A549 treated with dexamethasone at 1 μM for 4 hours (cell line): ENCODE measurements around the gene AGAP4. TPM values are rescaled to one million over a fixed set of nuclear protein-coding genes. Genes with fewer than 3 reads are reported as not detected.

Source experiments
- total RNA-seq: library from RNA; stranded (reverse); fragments of 200-300 nt; extraction: Qiagen RNA extraction; gene quantifications from 5 replicates; pipeline ENCODE4 v1.2.3, GENCODE V29; 2022

Gene AGAP4
- total RNA-seq = 4.7 to 8.8 TPM (median 7.0 TPM) in 5 replicates

DNA sequence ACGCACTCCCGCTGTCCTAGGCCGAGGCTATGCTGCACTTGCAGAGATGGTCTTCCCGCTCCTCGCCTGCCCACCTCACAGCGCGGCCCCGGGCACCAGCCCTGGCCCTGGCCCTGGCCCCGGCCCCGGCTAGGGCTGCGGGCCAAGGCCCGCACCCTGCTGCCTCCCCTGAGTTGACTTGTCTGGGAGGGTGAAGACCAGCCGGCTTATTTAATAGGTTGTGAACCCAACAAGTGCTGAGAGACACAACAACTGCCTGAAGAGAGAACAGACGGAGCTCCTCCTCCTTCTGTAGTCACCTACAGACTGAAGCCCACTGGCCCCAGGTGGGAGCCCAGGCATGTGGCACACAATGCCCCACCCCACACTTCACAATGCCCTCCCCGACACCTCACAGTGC lies at the start of gene AGAP4:
Gene AGAP4, minus strand, starts transcription at position 101 of the 400 bp plus-strand sequence. CDS start 153 bp downstream, outside the sequence.

Other genes with a start within 250 kb of the AGAP4 start
- gene ZFAND4, start 174.7 kb downstream of the AGAP4 start, total RNA-seq = 2.9 to 5.1 TPM (median 4.9 TPM) in 5 replicates
- 18.1 to 21.6 TPM (median 19.3 TPM) in 5 replicates for gene WASHC2C, start 120.2 kb downstream of the AGAP4 start, total RNA-seq
- gene TIMM23, start 125.0 kb upstream of the AGAP4 start, total RNA-seq = 158 to 175 TPM (median 159 TPM) in 5 replicates
- 86.9 to 98.9 TPM (median 96.7 TPM) in 5 replicates for gene NCOA4, start 183.1 kb upstream of the AGAP4 start, total RNA-seq
- gene MSMB, start 198.8 kb upstream of the AGAP4 start, total RNA-seq = 0.46 TPM in 1 of 5 replicates, not detected in the others